DMS 273 treated with DMSO at 0.1 percent for 48 hours (cell line): ENCODE data around the gene PLK5.
"Not testable (repeated sequence)": the region's sequence is repeated elsewhere in the genome, so short reads cannot be mapped to it uniquely, and the experiment has no call there.

Experiments used
- DNase-seq: peaks from one replicate; lab custom pipeline; 2025; lab: John Stamatoyannopoulos, UW

PLK5 gene

GRCh38 chr19:1523412-1524286, at the start of gene PLK5:
TSS of gene PLK5 (plus strand) at chr19:1524077. CDS start at chr19:1526997, 2,920 bp downstream.
- DNase-seq, result no peak

- no peak for DNase-seq
Measured at GRCh38 chr19:1474765-1475351, 49.0 kb upstream of the PLK5 start.

GRCh38 chr19:1475751-1476437, 48.0 kb upstream of the PLK5 start:
- no peak for DNase-seq

GRCh38 chr19:1477056-1477455, 46.8 kb upstream of the PLK5 start:
- not testable (repeated sequence) for DNase-seq

GRCh38 chr19:1478934-1479707, 44.8 kb upstream of the PLK5 start, which contains the start of gene C19orf25:
TSS of gene C19orf25 (minus strand) at chr19:1479215. CDS start at chr19:1478903, 312 bp downstream.
- peak; percentile 68 for DNase-seq

GRCh38 chr19:1481224-1481892, 42.5 kb upstream of the PLK5 start:
- no peak for DNase-seq

- no peak for DNase-seq
Measured at GRCh38 chr19:1481893-1482360, 42.0 kb upstream of the PLK5 start.

- no peak for DNase-seq
Measured at GRCh38 chr19:1482361-1483130, 41.3 kb upstream of the PLK5 start.

GRCh38 chr19:1483131-1483978, 40.5 kb upstream of the PLK5 start:
- no peak for DNase-seq

- no peak for DNase-seq
Measured at GRCh38 chr19:1483979-1484428, 39.9 kb upstream of the PLK5 start.

- DNase-seq, result no peak
Measured at GRCh38 chr19:1486720-1487575, 36.9 kb upstream of the PLK5 start.

GRCh38 chr19:1487576-1488281, 36.1 kb upstream of the PLK5 start:
- DNase-seq, result no peak

- no peak for DNase-seq
Measured at GRCh38 chr19:1488282-1488601, 35.6 kb upstream of the PLK5 start.

- no peak for DNase-seq
Measured at GRCh38 chr19:1489463-1490310, 34.2 kb upstream of the PLK5 start.

- peak; percentile 96 for DNase-seq
Measured at GRCh38 chr19:1490311-1491113, 33.4 kb upstream of the PLK5 start, which contains the start of gene PCSK4. TSS of gene PCSK4 (minus strand) at chr19:1490350. CDS start at chr19:1490346, 4 bp downstream.
